Ammon's horn (tissue), 1 donor: ENCODE data around the gene RNF212B.

ENCODE experiments used
- DNase-seq: peaks from one replicate; pipeline ENCODE4 v3.0.0-alpha.2; 2016; ENCODE audit warnings: low spot score

Gene RNF212B

GRCh38 chr14:23321572-23322547 is 84.1 kb downstream of the RNF212B start:
- no peak for DNase-seq
